Stimulated activated CD4-positive, alpha-beta T cell treated with anti-CD3 and anti-CD28 coated beads, Interleukin-1b, Interleukin-23, amount 100 ng/mL, for 24 hours (primary cell): ENCODE data around the gene DGCR8.

Source experiments
- DNase-seq, 4 experiments: peaks; one replicate each; pipeline ENCODE4 v3.0.0-alpha.2; 2020; ENCODE audit warnings: low read depth in 4 of 4, low spot score in 1 of 4

Gene DGCR8

GRCh38 chr22:20123366-20124082 lies 43.5 kb downstream of the DGCR8 start:
- DNase-seq, result no peak

- DNase-seq, result no peak
Measured at GRCh38 chr22:20124083-20124787, 44.2 kb downstream of the DGCR8 start.

GRCh38 chr22:20125201-20126174 lies 45.4 kb downstream of the DGCR8 start:
- no peak for DNase-seq

GRCh38 chr22:20126284-20127029 lies 46.4 kb downstream of the DGCR8 start:
- no peak for DNase-seq

GRCh38 chr22:20127318-20127868 lies 47.4 kb downstream of the DGCR8 start:
- DNase-seq, result no peak

GRCh38 chr22:20127869-20128618 lies 48.0 kb downstream of the DGCR8 start:
- no peak for DNase-seq

- no peak for DNase-seq
Measured at GRCh38 chr22:20128619-20128901, 48.5 kb downstream of the DGCR8 start.

GRCh38 chr22:20128902-20129746 lies 49.1 kb downstream of the DGCR8 start:
- DNase-seq, result peak in 1 of 4 experiments; percentile 37

GRCh38 chr22:20129747-20130014 lies 49.6 kb downstream of the DGCR8 start:
- no peak for DNase-seq

GRCh38 chr22:20130319-20130718 lies 50.3 kb downstream of the DGCR8 start:
- DNase-seq, result no peak

GRCh38 chr22:20130731-20131596 lies 50.9 kb downstream of the DGCR8 start:
- peak; percentile 63 to 78 (median 72) for DNase-seq

- peak in 1 of 4 experiments; percentile 43 for DNase-seq
Measured at GRCh38 chr22:20131597-20131858, 51.5 kb downstream of the DGCR8 start, which contains the start of gene ZDHHC8. ZDHHC8 (plus strand) TSS chr22:20131804; CDS start chr22:20131948, 144 bp downstream.

- no peak for DNase-seq
Measured at GRCh38 chr22:20131859-20132685, 52.0 kb downstream of the DGCR8 start.

- DNase-seq, result no peak
Measured at GRCh38 chr22:20132686-20133246, 52.7 kb downstream of the DGCR8 start.

GRCh38 chr22:20133930-20134549 lies 54.0 kb downstream of the DGCR8 start:
- no peak for DNase-seq

GRCh38 chr22:20135265-20135664 lies 55.2 kb downstream of the DGCR8 start:
- DNase-seq, result no peak
